HepG2 (cell line): ENCODE measurements around the gene CNTN5. TPM values are rescaled to one million over a fixed set of nuclear protein-coding genes. Genes with fewer than 3 reads are reported as not detected.

Experiments used
- ATAC-seq: fragments of 200-7000 bp; cut with Tn5 transposase; 3 replicates; pipeline ENCODE4 v1.9.1; 2020; ENCODE audit warnings: mild to moderate bottlenecking, moderate library complexity
- BruUV-seq: library from RNA; stranded (reverse); fragments of 400-500 nt; replicated peaks from 2 replicates; lab custom pipeline; 2021; lab: Mats Ljungman, UMichigan
- CTCF ChIA-PET: fragments of 300-600 bp; formaldehyde crosslinking; extraction: SDS; loops from one replicate; lab custom pipeline; 2021; ENCODE audit warnings: low total read pairs, inconsistent platforms, low intra/inter-chr PET ratio; lab: Yijun Ruan, JAX
- POLR2A ChIA-PET: fragments of 350-600 bp; sonication (Branson Sonifier 250); formaldehyde crosslinking; loops from one replicate; lab custom pipeline; 2020; ENCODE audit warnings: antibody characterized with exemption, inconsistent platforms; lab: Yijun Ruan, JAX
- DNase-seq: peaks from one replicate; pipeline ENCODE4 v3.0.0-alpha.2; 2015; ENCODE audit warnings: low spot score
- FAIRE-seq: peaks from 3 replicates; lab custom pipeline; 2011; peaks lifted over from hg19 to GRCh38; lab: Jason Lieb, UNC
- H2AFZ ChIP-seq: one replicate; pipeline ENCODE4 v1.6.1; 2011; ENCODE audit warnings: low read length, inconsistent platforms
- H3K27ac ChIP-seq: fragments of 300-600 bp; 3 replicates; pipeline ENCODE4 v1.8.0; 2011; ENCODE audit warnings: mixed run types, mild to moderate bottlenecking, mixed read lengths, low read length, inconsistent platforms; ENCODE audit not compliant: insufficient read depth; ENCODE audit errors: extremely low read length
- H3K27me3 ChIP-seq, 2 experiments: fragments of 200-600 bp in 1 of 2; 2 replicates in 1 of 2; 3 replicates in 1 of 2; pipeline versions ENCODE4 v1.6.0 to v1.8.0; 2011; ENCODE audit warnings: low read length in 2 of 2, mild to moderate bottlenecking in 2 of 2, moderate library complexity in 2 of 2, inconsistent platforms in 1 of 2; ENCODE audit not compliant: insufficient read depth in 2 of 2, control insufficient read depth in 1 of 2
- H3K36me3 ChIP-seq, 2 experiments: fragments of 200-600 bp in 1 of 2; replicated peaks in 1 of 2; 2 replicates in 1 of 2; 3 replicates in 1 of 2; pipeline versions ENCODE4 v1.5.1 to v1.8.0; 2011; ENCODE audit warnings: low read length in 2 of 2, inconsistent platforms in 1 of 2; ENCODE audit not compliant: insufficient read depth in 2 of 2, control insufficient read depth in 1 of 2
- H3K4me1 ChIP-seq: 2 replicates; pipeline ENCODE4 v1.5.1; 2012; ENCODE audit warnings: low read length, inconsistent platforms; ENCODE audit not compliant: insufficient read depth
- H3K4me2 ChIP-seq: 2 replicates; pipeline ENCODE4 v1.6.0; 2011; ENCODE audit warnings: low read depth, low read length, inconsistent platforms
- H3K4me3 ChIP-seq, 3 experiments: fragments of 200-600 bp in 1 of 3; sonication (generic), shearing (Covaris generic) in 1 of 3; replicated peaks in 1 of 3; 2 replicates each; pipeline ENCODE4 v1.5.1; 2011 to 2016; ENCODE audit warnings: low read length in 3 of 3, inconsistent platforms in 2 of 3, low read depth in 2 of 3, mild to moderate bottlenecking in 2 of 3, control low read depth in 1 of 3, mixed read lengths in 1 of 3; ENCODE audit not compliant: insufficient read depth in 1 of 3
- H3K79me2 ChIP-seq: one replicate; pipeline ENCODE4 v1.6.1; 2011; ENCODE audit warnings: low read length, inconsistent platforms; ENCODE audit not compliant: insufficient read depth
- H3K9ac ChIP-seq: 2 replicates; pipeline ENCODE4 v1.6.0; 2011; ENCODE audit warnings: mild to moderate bottlenecking, low read depth, low read length, inconsistent platforms; ENCODE audit not compliant: insufficient read depth
- H3K9me3 ChIP-seq: 2 replicates; pipeline ENCODE4 v1.5.1; 2012; ENCODE audit warnings: mild to moderate bottlenecking, low read length
- H4K20me1 ChIP-seq: 2 replicates; pipeline ENCODE4 v1.6.0; 2011; ENCODE audit warnings: inconsistent platforms, mild to moderate bottlenecking, low read length, moderate library complexity; ENCODE audit not compliant: insufficient read depth
- ARNT2 ChIP-seq: sonication (generic); formaldehyde crosslinking; IDR thresholded peaks from 2 replicates; pipeline ENCODE4 v1.8.0; 2022; ENCODE audit warnings: mild to moderate bottlenecking, low read depth, missing genetic modification reagents, moderate library complexity
- ETS1 ChIP-seq: sonication (generic); formaldehyde crosslinking; IDR thresholded peaks from 2 replicates; pipeline ENCODE4 v1.4.0; 2020; ENCODE audit warnings: missing genetic modification reagents
- GATAD1 ChIP-seq: IDR thresholded peaks from 2 replicates; pipeline ENCODE4 v1.6.1; 2016; ENCODE audit warnings: missing genetic modification reagents, missing compliant biosample characterization
- HOMEZ ChIP-seq: IDR thresholded peaks from 2 replicates; pipeline ENCODE4 v1.6.1; 2016; ENCODE audit warnings: low read depth
- KIAA2018 ChIP-seq: sonication (generic); formaldehyde crosslinking; IDR thresholded peaks from 2 replicates; pipeline ENCODE4 v1.5.0; 2020; ENCODE audit warnings: mild to moderate bottlenecking, missing genetic modification reagents, borderline replicate concordance
- NFKBIZ ChIP-seq: IDR thresholded peaks from 2 replicates; pipeline ENCODE4 v1.6.1; 2018; ENCODE audit warnings: missing genetic modification reagents, missing compliant biosample characterization
- PHF20 ChIP-seq: sonication (generic); formaldehyde crosslinking; IDR thresholded peaks from 2 replicates; pipeline ENCODE4 v1.5.0; 2020; ENCODE audit warnings: mild to moderate bottlenecking, missing genetic modification reagents
- TIGD3 ChIP-seq: sonication (generic); formaldehyde crosslinking; IDR thresholded peaks from 2 replicates; pipeline ENCODE4 v1.5.1; 2020; ENCODE audit warnings: mild to moderate bottlenecking, missing genetic modification reagents, borderline replicate concordance
- TSC22D2 ChIP-seq: sonication (generic); formaldehyde crosslinking; IDR thresholded peaks from 2 replicates; pipeline ENCODE4 v1.5.1; 2020; ENCODE audit warnings: missing genetic modification reagents, mild to moderate bottlenecking, borderline replicate concordance
- ZNF205 ChIP-seq: IDR thresholded peaks from 2 replicates; pipeline ENCODE4 v1.6.1; 2018; ENCODE audit warnings: missing biosample characterization, missing genetic modification reagents
- ZNF670 ChIP-seq: sonication (generic); formaldehyde crosslinking; IDR thresholded peaks from 2 replicates; pipeline ENCODE4 v1.8.0; 2022; ENCODE audit warnings: mild to moderate bottlenecking, missing genetic modification reagents, borderline replicate concordance
- WGBS: methylation state at CpG from one replicate; pipeline ENCODE4 v1.1.6; 2017; ENCODE audit warnings: low lambda C conversion rate; 5-methylcytosine and 5-hydroxymethylcytosine counted together
- in situ Hi-C: cut with HindIII; loops from 2 replicates; pipeline ENCODE4 v1.10.0; 2017; ENCODE audit warnings: low pct_unique_long_range_greater_than_20kb; ENCODE audit not compliant: extremely low pct_ligation_motif_present
- intact Hi-C: fragments of 100-400 bp; cut with micrococcal nuclease; formaldehyde crosslinking; loops from one replicate; pipeline ENCODE4 v1.10.0; 2022; ENCODE audit not compliant: unreplicated experiment
- polyA plus RNA-seq, 8 experiments: library from polyadenylated mRNA; depleted of rRNA in 3 of 8; stranded (reverse) in 7 of 8; unstranded in 1 of 8; fragments of >200 nt; fragmentation: Illumina TruSeq in 4 of 8; extraction: Trizol in 4 of 8; gene quantifications; 2 replicates each; pipeline versions ENCODE4 v1.2.1 to v1.2.3, GENCODE V29; 2011 to 2016; ENCODE audit warnings: low read depth in 4 of 8, missing spikeins in 1 of 8, mixed read lengths in 1 of 8; ENCODE audit not compliant: insufficient read depth in 1 of 8
- total RNA-seq, 5 experiments: library from RNA; depleted of rRNA; stranded (reverse); fragments of >200 nt; fragmentation: Illumina TruSeq; extraction: Trizol; gene quantifications; 2 replicates each; pipeline ENCODE4 v1.2.3, GENCODE V29; 2016; ENCODE audit warnings: low read depth in 1 of 5

Gene CNTN5
- total and polyA plus RNA-seq, 2 of the 13 experiments (the other 11 are each of a cell fraction or from before 2014, with no cell fraction given) = not detected

GRCh38 chr11:99881610-99882009, 860.9 kb downstream of the CNTN5 start (continued):
- TF ChIP-seq PHF20 (no peak), GATAD1 (no peak), TSC22D2 (no peak), HOMEZ (CRISPR knock-in tag) (no peak)

GRCh38 chr11:99884750-99885149, 864.0 kb downstream of the CNTN5 start:
- POLR2A ChIA-PET = no interaction called here

More at GRCh38 chr11:99884750-99885149, 864.0 kb downstream of the CNTN5 start:
- CTCF ChIA-PET = no interaction called here
- WGBS = 13% methylated on average over 6 of the region's 6 CpGs
- TF ChIP-seq ZNF205 (CRISPR knock-in tag) = no peak
- no peak for TF ChIP-seq ZNF670 (CRISPR knock-in tag)
- TF ChIP-seq ARNT2 (CRISPR knock-in tag) = no peak
- no peak for TF ChIP-seq KIAA2018 (CRISPR knock-in tag)
- no peak for TF ChIP-seq NFKBIZ
- TF ChIP-seq TIGD3 (CRISPR knock-in tag) = no peak
- no peak for TF ChIP-seq ETS1 (CRISPR knock-in tag)
- TF ChIP-seq, all 625 proteins: peak for 0
- no peak for ATAC-seq
- Histone ChIP-seq H3K9me3 (no peaks in the 10 kb centered on the region), H3K79me2 (no peaks in the 10 kb centered on the region), H3K4me3 (no peak overlapping the region), H3K27ac (no peak overlapping the region), H4K20me1 (no peaks in the 10 kb centered on the region), H2AFZ (no peak overlapping the region), H3K4me2 (no peak overlapping the region), H3K27me3 (no peaks in the 10 kb centered on the region), H3K9ac (no peak overlapping the region), H3K4me1 (no peaks in the 10 kb centered on the region), H3K36me3 (no peaks in the 10 kb centered on the region)
- in situ Hi-C loops (no loop called here), intact Hi-C loops (no loop called here)
- BruUV-seq = no TSS peak
- no peak for DNase-seq
- no peak for FAIRE-seq
